ENCODE results near the gene TYW5.

DNA sequence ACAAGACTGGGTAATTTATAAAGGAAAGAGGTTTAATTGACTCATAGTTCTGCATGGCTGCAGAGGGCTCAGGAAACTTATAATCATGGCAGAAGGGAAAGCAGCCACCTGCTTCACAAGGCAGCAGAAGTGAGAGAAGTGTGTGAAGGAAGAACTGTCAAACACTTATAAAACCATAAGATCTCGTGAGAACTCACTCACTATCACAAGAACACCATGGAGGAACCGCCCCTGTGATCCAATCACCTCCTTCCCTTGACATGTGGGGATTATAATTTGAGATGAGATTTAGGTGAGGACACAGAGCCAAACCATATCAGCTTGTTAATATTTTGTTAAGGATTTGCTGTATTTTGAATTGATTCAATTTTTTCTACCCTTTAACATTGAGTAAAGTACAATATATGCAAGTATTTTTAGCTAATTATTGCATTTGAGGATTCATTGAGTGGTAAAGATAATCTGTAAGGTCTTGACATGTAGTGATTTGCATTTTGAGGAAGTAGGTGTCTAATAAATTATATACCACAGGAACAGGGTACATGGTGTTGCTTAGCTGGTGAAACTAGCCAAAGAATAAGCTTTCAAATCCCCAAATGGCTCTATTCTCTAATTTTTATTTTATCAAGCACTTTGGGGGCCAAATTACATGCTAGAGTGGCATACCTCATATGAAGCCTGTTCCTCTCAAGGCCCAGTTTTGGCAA, 48.1 kb downstream of the TYW5 start:
- no peak for TF ChIP-seq POLR2A (IDR thresholded peaks at IDR 0.05)
- TF ChIP-seq, protein P1, sequence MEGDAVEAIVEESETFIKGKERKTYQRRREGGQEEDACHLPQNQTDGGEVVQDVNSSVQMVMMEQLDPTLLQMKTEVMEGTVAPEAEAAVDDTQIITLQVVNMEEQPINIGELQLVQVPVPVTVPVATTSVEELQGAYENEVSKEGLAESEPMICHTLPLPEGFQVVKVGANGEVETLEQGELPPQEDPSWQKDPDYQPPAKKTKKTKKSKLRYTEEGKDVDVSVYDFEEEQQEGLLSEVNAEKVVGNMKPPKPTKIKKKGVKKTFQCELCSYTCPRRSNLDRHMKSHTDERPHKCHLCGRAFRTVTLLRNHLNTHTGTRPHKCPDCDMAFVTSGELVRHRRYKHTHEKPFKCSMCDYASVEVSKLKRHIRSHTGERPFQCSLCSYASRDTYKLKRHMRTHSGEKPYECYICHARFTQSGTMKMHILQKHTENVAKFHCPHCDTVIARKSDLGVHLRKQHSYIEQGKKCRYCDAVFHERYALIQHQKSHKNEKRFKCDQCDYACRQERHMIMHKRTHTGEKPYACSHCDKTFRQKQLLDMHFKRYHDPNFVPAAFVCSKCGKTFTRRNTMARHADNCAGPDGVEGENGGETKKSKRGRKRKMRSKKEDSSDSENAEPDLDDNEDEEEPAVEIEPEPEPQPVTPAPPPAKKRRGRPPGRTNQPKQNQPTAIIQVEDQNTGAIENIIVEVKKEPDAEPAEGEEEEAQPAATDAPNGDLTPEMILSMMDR (IDR thresholded peaks at IDR 0.05) = no peak
